Kasumi-1 (cell line): Measurements from ENCODE around the gene ATXN7L1.
"Not testable (repeated sequence)": the region's sequence is repeated elsewhere in the genome, so short reads cannot be mapped to it uniquely, and the experiment has no call there.

Experiments used
- DNase-seq, 2 experiments: peaks; one replicate each; lab custom pipeline; 2025; lab: John Stamatoyannopoulos, UW

Gene ATXN7L1

DNA sequence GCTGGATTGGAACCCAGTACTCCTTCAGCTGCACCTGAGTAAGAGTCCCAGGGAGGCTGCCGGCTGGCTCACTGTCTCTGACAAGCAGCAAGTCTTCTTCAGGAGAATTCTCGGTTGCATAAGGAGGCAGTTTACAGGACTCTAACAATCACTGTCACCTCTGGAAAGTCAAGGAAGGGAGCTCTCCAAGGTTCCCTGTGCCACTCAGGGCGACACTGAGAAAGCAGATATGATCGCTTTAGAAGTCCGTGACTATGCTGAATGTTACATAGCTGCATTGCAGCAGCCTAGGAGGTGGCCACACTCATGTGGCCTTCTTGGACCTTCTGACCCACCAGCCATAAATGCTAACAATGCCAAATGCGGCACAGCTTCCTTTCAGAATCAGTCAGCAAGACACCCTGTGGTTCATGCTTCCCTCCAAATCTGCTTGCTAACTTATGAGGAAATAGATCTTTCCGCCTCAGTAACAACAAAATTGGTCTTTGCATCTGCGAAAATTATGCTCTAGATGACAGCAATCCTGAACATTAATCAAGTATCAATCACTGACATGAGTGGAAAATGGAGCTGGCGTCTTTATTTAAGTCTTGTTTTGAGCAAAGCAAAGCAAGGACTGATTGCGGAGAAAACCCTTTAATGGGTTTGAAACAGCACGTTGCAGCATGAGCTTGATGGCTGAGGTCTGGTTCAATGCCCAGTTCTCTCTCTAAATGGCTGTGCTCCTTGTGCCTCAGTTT, 132.9 kb downstream of the ATXN7L1 start:
- peak; percentile 21 to 24 for DNase-seq

DNA sequence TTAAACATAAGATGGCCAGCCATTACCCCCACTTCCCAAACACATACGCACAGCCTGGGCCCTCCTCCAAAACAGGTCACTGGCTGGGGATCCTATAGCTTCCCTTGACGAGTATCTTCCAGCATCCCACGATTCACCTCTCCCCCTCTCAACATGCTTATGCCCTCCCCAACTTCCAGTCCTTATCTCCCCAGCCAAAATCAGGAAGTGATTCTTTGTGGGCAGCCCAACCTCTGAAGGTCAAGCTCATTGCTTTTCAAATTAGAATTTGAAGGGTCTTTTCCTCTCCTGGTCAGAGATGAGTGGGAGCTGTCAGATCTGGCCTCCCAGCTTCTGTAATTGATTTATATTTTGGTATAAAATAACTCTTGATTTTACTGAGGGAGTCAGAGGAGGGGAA, 133.6 kb downstream of the ATXN7L1 start:
- no peak for DNase-seq

DNA sequence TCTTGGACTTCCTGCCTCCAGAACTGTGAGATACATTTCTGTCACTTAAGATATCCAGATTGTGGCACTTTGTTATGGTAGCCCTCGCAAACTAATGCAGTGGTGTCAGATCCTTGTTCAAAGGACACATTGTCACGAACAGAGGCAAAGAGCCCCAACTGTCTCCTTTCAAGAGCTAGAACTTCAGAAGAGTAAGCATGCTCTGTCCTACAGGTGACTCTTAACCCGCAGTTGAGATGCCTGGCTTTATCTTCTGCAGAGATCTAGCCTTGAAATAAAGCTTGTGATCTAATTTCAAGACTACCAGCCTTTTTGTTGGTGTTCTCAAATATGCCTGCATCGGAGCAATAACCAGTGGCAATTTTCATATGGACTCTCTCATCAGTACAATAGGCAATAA, 134.4 kb downstream of the ATXN7L1 start:
- DNase-seq = no peak

DNA sequence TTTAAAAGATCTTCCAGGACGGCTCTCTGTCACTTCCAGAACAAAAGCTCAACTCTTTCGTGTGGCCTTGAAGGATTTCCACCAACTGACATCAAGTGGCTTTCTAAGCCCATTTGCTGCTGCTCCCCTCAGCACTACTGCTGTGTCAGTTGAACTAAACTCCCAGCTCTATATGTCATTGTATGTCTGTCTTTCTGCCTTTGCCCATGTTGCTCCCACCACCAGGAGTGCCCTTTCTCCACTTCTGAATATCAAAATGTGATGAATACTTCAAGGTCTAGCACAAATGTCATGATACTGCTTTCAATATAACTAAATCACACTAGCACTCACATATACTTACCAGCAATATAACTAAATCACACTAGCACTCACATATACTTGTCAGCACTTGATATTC, 138.3 kb downstream of the ATXN7L1 start:
- DNase-seq = no peak

DNA sequence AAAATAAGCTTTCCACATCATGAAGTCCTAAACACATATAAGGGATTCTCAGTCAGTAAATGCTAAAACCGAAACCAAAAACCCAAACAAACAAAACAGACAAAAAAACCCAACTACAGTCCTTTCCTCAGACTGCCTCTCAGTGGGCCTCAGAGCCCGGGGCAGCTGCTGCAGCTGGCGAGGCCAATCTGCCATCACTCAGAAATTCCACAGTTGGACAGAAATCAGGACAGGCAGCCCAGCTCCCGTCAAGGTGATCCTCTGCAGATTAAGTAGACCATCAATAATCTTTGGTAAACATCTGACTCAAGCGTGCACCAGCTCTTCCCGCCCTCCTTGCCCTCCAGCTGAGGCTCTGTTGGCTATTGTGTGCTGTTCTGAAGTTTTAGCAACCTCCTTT, 142.2 kb downstream of the ATXN7L1 start:
- DNase-seq = no peak

DNA sequence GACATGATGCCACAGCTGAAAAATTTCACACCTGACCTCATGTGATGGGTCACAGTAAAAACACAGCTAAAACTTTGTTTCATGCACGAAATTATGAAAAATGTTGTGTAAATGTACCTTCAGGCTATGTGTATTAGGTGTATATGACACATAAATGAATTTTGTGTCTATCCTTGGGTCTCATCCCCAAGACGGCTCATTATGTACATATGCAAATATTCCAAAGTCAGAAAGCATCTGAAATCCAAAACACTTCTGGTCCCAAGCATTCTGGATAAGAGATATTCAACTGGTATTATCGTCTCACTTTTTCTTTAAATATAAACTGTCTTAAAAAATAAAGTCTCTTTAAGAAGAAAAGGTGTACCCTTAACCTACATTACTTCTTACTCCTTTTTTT, 145.4 kb downstream of the ATXN7L1 start:
- no peak for DNase-seq

DNA sequence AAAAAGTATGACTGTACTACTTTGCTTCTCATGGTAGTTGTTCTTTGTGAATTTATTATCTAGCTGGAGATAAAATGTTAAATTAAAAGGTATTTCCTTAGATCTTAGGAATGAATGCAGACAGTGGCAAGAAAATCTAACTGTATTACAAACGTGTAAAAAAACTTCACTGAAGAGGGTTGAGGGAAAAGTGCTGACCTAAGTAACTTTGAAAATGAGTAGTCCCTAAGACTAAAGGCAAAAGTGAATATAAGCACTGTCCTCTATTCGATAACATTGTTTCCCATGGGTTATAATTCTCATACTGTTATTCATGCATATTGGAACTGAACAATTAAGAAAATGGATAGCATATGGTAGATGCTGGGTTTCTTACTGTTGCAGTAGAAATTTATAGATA, 148.4 kb downstream of the ATXN7L1 start:
- no peak for DNase-seq

DNA sequence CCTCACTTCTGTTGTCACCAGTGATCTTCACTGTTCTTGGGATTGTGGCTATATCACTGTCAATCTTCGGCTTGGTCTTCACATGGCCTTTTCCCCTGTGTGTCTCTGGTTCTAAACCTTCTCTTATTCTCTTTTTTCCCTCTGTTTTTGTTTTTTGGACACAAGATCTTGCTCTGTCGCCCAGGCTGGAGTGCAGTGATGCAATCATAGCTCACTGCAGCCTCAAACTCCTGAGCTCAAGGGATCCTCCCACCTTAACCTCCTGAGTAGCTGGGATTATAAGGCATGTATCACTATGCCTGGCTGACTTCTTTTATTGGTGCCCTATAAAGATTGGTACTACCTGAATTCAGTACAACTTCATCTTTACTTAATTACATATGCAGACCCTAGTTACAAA, 151.7 kb downstream of the ATXN7L1 start:
- DNase-seq = no peak

DNA sequence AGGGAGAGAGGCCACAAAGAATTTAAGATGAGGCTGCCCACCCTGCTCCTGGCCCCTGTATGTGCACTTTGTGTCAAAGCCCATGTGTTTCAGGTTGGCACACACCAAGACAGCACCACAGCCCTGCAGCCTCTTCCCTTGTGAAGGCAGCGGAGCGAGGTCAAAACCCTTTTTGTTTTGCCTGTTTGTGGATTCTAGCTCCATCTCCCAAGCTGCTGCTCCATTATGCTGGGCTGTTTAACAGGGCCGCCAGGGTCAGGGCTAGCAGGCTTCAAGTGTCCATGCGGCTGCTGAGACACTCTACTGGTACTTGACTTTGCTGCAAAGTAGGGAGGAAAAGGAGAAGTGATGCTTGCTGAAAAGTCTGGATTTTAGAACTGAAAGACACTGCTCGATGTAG, 152.8 kb downstream of the ATXN7L1 start:
- no peak for DNase-seq

DNA sequence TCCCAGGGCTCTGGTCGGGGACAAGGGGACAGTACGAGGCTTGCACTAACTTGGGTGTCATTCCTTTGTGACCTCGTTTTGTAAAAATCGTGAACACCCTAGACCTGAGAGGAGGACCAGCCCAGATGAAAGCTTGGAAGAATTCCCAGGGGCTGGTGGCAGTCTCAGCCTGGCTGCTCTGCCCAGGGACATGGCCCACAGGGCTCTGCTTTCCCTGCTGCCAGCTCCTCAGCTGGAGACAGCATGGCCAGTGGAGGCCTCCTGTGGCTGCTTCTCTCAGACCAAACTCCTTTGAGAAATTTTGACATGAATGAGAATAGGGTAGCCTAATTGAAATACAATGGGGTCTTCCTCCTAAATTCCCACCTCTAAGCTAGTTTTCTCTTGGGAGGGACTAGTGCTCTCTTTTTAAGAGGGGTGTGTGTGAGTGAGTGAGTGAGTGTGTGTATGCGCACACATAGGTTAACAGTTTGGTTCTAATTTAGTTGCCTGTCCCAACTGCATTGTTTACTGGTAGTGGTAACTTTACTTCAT, 154.8 kb downstream of the ATXN7L1 start:
- DNase-seq = no peak

DNA sequence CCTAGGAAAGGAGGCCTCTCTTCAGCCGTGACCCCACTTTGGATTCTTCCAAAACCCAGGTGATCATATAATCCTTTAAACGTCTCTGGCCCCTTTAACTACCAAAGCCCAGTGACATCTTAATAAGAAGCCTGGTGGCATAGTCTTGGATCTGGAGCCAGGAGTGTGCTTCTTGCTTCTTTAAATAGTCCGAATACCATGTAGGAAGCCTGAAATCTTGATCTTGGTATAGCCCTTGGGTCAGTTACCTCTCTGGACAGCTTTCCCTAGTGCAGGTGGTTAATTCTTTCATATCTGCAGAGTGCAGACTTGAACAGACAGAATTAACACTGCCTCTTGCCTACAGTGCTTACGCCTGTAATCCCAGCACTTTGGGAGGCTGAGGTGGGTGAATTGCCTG, 156.5 kb downstream of the ATXN7L1 start:
- DNase-seq = no peak

DNA sequence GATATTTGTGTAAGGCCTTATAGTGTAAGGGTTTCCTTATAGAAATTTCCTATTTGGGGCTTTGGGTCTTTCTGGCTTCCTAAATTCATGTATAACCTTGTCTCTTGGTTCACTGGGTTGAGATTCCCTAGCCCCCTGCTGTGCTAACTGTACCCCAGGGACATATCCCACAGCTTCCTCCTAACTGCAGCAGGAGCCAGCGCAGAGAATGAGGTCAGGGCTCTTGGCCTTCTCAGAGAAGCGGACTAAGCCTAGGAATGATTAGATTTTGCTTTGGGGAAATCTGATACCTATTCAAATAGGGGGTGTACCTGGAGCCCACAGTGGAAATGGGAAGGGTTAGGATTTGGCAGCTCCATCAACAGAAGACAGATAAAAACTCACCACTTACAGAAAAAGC, 157.0 kb downstream of the ATXN7L1 start:
- peak; percentile 14 to 32 for DNase-seq

DNA sequence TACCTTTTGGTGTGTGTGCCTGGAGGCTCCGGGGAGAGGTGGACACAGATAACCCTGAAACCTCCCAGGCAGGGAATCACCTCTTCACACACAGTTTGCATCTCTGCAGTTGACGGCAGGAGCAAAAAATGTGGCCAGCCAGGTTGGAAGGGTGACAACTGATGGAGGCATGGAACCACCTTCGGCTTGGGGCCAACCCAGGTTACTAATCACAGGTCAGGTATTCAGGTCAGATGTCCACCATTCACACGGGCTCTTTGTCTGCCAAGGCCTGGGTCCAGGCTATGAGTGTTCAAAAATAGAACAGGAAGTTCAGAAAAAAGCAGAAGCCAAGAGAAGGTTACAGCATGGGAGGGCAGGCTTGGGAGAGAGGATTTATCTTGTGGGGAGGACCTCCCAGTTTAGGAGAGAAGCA, 157.9 kb downstream of the ATXN7L1 start:
- DNase-seq = peak; percentile 37 to 67

DNA sequence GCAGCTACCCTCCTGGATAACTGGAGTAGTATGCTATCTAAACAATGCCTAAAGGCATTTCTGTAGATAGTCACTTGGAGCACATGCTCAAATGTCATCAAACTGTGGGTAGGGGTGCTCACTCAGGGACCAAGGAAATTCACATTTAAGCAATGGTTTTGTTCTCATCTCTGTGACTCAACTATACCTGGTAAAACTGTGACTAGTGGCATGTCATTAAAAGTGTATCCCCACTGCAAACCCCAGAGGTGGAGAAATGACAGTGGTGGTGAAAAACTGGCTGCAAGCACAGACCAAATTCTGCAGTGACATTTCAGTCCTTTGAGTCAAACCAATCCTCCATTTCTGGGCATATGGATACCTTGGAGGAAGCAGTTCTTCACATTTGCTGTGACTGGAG, 160.9 kb downstream of the ATXN7L1 start:
- DNase-seq = no peak

DNA sequence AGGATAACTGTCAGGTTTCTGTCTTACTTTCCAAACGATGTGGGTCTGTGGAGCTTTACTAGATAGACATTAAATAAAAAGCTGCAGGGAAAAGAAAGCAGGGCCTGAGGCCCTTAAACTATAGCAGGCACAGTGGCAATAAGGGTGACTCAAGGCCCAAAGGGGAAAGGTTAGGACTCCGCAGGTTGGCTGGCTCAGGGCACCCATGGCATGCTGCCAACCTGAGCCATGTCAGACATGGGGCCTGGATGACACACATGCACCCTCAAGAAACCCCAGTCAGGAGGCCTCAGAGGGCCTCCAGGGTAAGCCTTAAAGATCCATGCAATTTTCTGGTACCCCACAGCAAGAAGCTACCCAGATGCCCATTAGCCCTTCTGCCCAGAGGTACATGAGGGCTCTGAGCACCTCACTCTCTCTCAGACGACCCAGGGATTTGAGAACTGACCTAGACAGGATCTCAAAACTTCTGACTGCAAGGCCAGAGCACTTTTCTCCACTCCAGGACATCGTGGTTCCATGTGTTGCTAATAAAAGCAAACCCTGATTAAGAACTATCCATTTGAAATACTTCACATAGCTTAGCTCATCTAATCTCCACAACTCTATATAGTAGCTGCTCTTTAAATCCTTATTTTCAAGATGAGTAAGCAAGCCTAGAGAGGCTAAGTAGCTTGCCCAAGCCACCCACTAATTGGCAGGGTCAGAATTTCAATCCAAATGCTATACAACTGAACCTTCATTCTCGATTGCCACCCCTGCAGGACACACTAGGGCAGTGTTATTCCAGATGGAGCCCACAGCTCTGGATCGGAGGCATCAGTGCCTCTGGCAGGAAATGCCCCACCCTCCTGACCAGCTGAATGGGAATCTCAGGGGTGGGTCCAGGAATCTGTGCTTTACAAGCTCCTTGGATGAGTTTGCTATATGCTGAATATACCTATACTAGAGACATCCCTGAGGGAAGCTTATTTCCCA, 162.6 kb downstream of the ATXN7L1 start:
- no peak for DNase-seq

DNA sequence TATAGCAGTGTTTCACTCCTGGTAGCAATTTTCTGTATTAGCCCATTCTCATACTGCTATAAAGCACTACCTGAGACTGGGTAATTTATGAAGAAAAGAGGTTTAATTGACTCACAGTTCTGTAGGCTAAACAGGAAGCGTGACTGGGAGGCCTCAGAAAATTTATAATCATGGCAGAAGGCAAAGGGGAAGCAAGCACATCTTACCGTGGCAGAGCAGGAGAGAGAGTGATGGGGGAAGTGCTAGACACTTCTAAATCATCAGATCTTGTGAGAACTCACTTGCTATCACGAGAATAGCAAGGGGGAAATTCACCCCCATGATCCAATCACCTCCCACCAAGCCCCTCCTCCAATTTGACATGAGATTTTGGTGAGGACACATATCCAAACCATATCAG, 163.5 kb downstream of the ATXN7L1 start:
- DNase-seq = no peak

DNA sequence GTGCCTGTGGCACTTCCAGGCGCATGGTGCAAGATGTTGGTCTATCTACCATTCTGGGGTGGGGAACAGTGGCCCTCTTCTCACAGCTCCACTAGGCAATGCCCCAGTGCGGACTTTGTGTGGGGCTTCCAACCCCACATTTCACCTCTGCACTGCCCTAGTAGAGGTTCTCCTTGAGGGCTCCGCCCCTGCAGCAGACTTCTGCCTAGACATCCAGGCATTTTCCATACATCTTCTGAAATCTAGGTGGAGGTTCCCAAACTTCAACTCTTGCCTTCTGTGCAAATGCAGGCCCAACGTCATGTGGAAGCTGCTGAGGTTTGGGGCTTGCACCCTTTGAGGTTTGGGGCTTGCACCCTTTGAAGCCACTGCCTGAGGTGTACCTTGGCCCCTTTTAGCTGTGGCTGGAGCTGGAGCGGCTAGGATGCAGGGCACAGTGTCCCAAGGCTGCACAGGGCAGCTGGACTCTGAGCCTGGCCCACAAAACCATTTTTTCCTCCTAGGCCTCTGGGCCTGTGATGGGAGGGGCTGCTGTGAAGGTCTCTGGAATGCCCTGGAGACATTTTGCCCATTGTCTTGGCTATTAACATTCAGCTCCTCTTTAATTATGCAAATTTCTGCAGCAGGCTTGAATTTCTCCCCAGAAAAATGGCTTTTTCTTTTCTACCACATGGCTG, 164.5 kb downstream of the ATXN7L1 start:
- DNase-seq = no peak

DNA sequence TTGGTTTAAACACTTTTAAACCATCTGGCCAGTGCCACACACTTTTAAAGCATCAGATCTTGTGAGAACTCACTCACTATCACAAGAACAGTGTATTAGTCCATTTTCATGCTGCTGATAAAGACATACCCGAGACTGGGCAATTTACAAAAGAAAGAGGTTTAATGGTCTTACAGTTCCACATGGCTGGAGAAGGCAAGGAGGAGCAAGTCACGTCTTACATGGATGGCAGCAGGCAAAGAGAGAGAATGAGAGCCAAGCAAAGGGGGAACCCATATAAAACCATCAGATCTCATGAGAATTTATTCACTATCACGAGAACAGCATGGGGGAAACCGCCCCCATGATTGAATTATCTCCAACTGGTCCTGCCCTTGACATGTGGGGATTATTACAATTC, 165.7 kb downstream of the ATXN7L1 start:
- DNase-seq = not testable (repeated sequence)

DNA sequence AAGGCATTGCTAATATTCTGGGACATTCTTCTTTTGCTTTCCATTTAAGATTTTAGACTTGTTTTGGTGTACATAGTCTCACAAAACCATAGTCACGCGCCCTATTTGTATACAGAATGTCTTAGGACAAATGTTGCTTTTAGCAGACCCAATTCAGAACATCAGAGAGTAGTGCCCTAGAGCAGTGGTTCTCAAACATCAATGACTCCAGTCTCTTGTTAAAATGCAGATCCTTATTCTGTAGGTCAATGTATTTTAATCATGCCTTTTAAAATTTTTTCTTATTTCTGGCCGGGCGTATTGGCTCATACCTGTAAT, 167.7 kb downstream of the ATXN7L1 start:
- DNase-seq = no peak

DNA sequence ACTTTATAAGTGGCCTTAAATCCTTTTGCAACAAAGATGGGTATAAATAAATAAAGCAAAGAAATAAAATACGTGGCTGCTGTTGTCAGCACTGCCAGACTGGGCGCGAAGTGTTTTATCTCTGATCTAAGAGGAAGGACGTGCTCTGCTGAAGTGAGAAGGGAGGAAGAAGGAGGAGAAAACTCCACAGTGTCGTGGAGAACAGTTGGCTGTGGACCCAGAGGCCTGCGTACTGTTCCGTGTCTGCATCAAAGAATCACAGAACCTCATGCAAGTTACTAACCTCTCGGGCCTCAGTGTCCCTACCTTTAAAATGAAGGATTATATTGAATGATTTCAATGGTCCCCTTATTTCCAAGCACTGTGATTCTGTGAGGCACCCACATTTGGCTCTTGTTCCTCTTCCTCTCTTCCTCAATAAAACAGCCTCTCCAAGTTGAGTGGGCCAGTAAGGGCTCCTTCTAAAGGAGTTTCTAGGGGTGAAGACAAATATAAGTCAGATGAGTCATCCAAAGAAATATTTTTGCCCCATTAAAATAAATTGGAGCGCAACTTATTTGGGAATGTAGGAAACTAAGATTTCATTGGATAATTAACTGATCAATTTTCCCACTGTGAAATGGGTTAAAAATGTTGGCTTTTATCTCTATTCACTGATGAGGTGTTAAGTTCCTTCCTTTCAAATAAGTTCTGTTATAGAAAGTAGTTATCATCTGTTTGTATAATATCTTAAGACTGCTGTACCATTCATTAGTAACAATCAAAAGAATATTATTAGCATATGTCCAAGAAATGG, 168.2 kb downstream of the ATXN7L1 start:
- DNase-seq = peak; percentile 59 to 66

DNA sequence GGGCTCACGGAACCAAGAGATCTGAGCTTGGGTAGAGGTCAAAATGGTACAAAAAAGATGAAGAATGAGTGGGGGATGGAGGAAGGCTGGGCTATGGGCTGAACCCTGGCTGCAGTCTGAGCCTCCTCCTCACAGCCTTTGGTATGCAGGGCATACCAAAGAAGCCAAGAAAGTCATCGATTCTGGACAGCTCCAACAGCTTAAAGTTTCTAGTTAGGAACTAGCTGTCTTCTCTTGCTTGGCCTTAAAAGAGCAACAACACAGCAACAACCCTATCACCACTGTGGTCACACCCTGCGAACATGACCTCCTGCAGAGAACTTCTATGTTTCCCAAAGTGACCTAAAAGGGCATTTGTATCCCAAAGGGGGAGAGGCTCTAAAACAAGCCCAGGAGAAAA, 169.0 kb downstream of the ATXN7L1 start:
- DNase-seq = no peak

DNA sequence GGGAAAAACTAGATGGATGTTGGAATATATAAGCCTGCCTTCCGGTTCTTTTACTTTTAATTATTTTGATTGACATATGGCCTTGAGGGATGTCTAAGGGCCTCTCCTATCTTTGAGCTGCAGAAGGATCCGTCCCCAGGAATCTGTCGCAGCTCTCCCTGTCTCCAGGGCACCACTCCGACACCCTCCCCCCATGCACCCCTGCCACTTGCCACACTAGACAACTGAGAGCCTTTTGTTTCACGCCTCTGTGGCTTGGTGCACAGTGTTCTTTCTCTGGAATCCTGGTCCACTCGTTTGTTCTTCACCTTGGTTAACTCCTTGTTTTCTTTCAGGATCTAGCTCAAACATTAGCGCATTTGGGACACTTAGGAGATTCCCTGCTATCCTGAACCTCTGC, 171.0 kb downstream of the ATXN7L1 start:
- DNase-seq = no peak
